Measurements from ENCODE around the gene BICC1.

BICC1 gene

GRCh38 chr10:58608351-58608750 lies 95.7 kb downstream of the BICC1 start:
- no peak for DNase-seq (ENCODE audit: low spot score)

GRCh38 chr10:58608826-58609531 lies 96.3 kb downstream of the BICC1 start:
- no peak for DNase-seq (ENCODE audit: low spot score)

GRCh38 chr10:58609532-58610150 lies 97.0 kb downstream of the BICC1 start:
- DNase-seq (ENCODE audit: low spot score), result no peak

GRCh38 chr10:58615237-58615935 lies 102.7 kb downstream of the BICC1 start:
- DNase-seq (ENCODE audit: low spot score), result no peak

- DNase-seq (ENCODE audit: low spot score), result no peak
These were observed 105.5 kb downstream of the BICC1 start for GRCh38 chr10:58618158-58618676.

- no peak for DNase-seq (ENCODE audit: low spot score)
These were observed 108.9 kb downstream of the BICC1 start for GRCh38 chr10:58621379-58622077.

GRCh38 chr10:58622246-58622645 lies 109.6 kb downstream of the BICC1 start:
- no peak for DNase-seq (ENCODE audit: low spot score)

GRCh38 chr10:58625070-58625469 lies 112.4 kb downstream of the BICC1 start:
- peak; percentile 57 for DNase-seq (ENCODE audit: low spot score)

- no peak for DNase-seq (ENCODE audit: low spot score)
These were observed 114.7 kb downstream of the BICC1 start for GRCh38 chr10:58627392-58627791.

- no peak for DNase-seq (ENCODE audit: low spot score)
These were observed 119.0 kb downstream of the BICC1 start for GRCh38 chr10:58631715-58632114.

GRCh38 chr10:58632216-58632615 lies 119.5 kb downstream of the BICC1 start:
- no peak for DNase-seq (ENCODE audit: low spot score)

GRCh38 chr10:58637352-58637751 lies 124.7 kb downstream of the BICC1 start:
- DNase-seq (ENCODE audit: low spot score), result peak; percentile 70

- DNase-seq (ENCODE audit: low spot score), result peak; percentile 16
These were observed 125.7 kb downstream of the BICC1 start for GRCh38 chr10:58638388-58638787.

- peak; percentile 80 for DNase-seq (ENCODE audit: low spot score)
These were observed 128.4 kb downstream of the BICC1 start for GRCh38 chr10:58641095-58641531.

- no peak for DNase-seq (ENCODE audit: low spot score)
These were observed 129.0 kb downstream of the BICC1 start for GRCh38 chr10:58641708-58642107.

GRCh38 chr10:58642283-58642682 lies 129.6 kb downstream of the BICC1 start:
- peak; percentile 62 for DNase-seq (ENCODE audit: low spot score)

- no peak for DNase-seq (ENCODE audit: low spot score)
These were observed 130.3 kb downstream of the BICC1 start for GRCh38 chr10:58642916-58643428.

- DNase-seq (ENCODE audit: low spot score), result no peak
These were observed 131.6 kb downstream of the BICC1 start for GRCh38 chr10:58644311-58644710.

- no peak for DNase-seq (ENCODE audit: low spot score)
These were observed 132.9 kb downstream of the BICC1 start for GRCh38 chr10:58645416-58646146.

GRCh38 chr10:58647376-58648112 lies 134.9 kb downstream of the BICC1 start:
- DNase-seq (ENCODE audit: low spot score), result no peak

GRCh38 chr10:58648131-58648530 lies 135.5 kb downstream of the BICC1 start:
- no peak for DNase-seq (ENCODE audit: low spot score)

Measured in AG20443 (cell line).